Fibroblast of pulmonary artery (primary cell): Measurements from ENCODE around the gene NKAIN2.
"Not testable (repeated sequence)": the region's sequence is repeated elsewhere in the genome, so short reads cannot be mapped to it uniquely, and the experiment has no call there.

ENCODE experiments used
- DNase-seq: peaks from one replicate; pipeline ENCODE4 v3.0.0-alpha.2; 2010; ENCODE audit warnings: low read depth
- H3K4me3 ChIP-seq: replicated peaks from 2 replicates; pipeline ENCODE4 v1.5.1; 2011; ENCODE audit warnings: low read depth, mild to moderate bottlenecking, control low read depth, low read length, moderate library complexity
- CTCF ChIP-seq: IDR thresholded peaks from 2 replicates; pipeline ENCODE4 v1.5.1; 2011; ENCODE audit warnings: mild to moderate bottlenecking, control low read depth, low read length, inconsistent platforms; ENCODE audit errors: missing control alignments

Gene NKAIN2

GRCh38 chr6:124297507-124297906, 493.8 kb downstream of the NKAIN2 start:
- DNase-seq, result no peak
- H3K4me3 ChIP-seq, result no peak overlapping the region
- TF ChIP-seq CTCF, result no peak

GRCh38 chr6:124298730-124299129, 495.1 kb downstream of the NKAIN2 start:
- DNase-seq, result no peak
- TF ChIP-seq CTCF, result no peak
- H3K4me3 ChIP-seq, result no peak overlapping the region

DNA sequence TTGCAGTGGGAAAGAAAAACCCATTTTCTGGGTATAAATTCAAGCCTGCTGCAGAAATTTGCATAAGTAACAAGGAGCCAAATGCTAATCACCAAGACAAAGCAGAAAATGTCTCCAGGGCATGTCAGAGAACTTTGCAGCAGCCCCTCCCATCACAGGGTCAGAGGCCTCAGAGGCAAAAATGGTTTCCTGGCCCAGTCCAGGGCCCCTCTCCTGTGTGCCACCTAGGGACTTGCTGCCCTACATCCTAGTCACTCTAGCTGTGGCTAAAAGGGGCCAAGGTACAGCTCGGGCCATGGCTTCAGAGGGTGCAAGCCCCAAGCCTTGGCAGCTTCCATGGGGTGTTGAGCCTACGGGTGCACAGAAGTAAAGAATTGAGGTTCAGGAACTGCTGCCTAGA, 497.2 kb downstream of the NKAIN2 start:
- H3K4me3 ChIP-seq, DNase-seq: not testable (repeated sequence)

- no peak for DNase-seq
- no peak overlapping the region for H3K4me3 ChIP-seq
- TF ChIP-seq CTCF, result no peak
Measured at GRCh38 chr6:124303971-124304370, 500.3 kb downstream of the NKAIN2 start.

- no peak overlapping the region for H3K4me3 ChIP-seq
- no peak for DNase-seq
- TF ChIP-seq CTCF, result no peak
Measured at GRCh38 chr6:124310139-124310538, 506.5 kb downstream of the NKAIN2 start.

- DNase-seq, result no peak
- TF ChIP-seq CTCF, result no peak
- no peak overlapping the region for H3K4me3 ChIP-seq
Measured at GRCh38 chr6:124319410-124319809, 515.7 kb downstream of the NKAIN2 start.

GRCh38 chr6:124324237-124324636, 520.6 kb downstream of the NKAIN2 start:
- TF ChIP-seq CTCF, result no peak
- H3K4me3 ChIP-seq, result no peak overlapping the region
- no peak for DNase-seq

GRCh38 chr6:124330197-124330596, 526.5 kb downstream of the NKAIN2 start:
- no peak for TF ChIP-seq CTCF
- H3K4me3 ChIP-seq, result no peak overlapping the region
- no peak for DNase-seq
